Prostate gland (tissue), 2 donors: ENCODE results near the gene EEF1A2. TPM values are rescaled to one million over a fixed set of nuclear protein-coding genes. Genes with fewer than 3 reads are reported as not detected.

Experiments
- DNase-seq: peaks from one replicate; pipeline ENCODE4 v3.0.0-alpha.2; 2019; ENCODE audit warnings: low spot score
- H3K27ac ChIP-seq, 2 donors: fragments of 200-600 bp; sonication (generic); 2 replicates each; pipeline ENCODE4 v1.5.1; 2017 to 2019
- H3K27me3 ChIP-seq: fragments of 200-600 bp; sonication (generic); replicated peaks from 2 replicates; pipeline ENCODE4 v1.5.1; 2019; ENCODE audit not compliant: insufficient read depth
- H3K36me3 ChIP-seq, 2 donors: fragments of 200-600 bp; sonication (generic); 1 replicate in 1 of 2; 2 replicates in 1 of 2; pipeline versions ENCODE4 v1.5.1 to v1.8.1; 2017 to 2019
- H3K4me1 ChIP-seq: fragments of 200-600 bp; sonication (generic); replicated peaks from 2 replicates; pipeline ENCODE4 v1.5.1; 2019
- H3K4me3 ChIP-seq, 2 donors: fragments of 200-600 bp; sonication (generic); 2 replicates each; pipeline ENCODE4 v1.5.1; 2017 to 2019
- H3K9me3 ChIP-seq: fragments of 200-600 bp; sonication (generic); 2 replicates; pipeline ENCODE4 v1.5.1; 2017
- POLR2A ChIP-seq: fragments of 450-650 bp; IDR thresholded peaks from one replicate; pipeline ENCODE4 v1.6.1; 2016; ENCODE audit warnings: antibody characterized with exemption, mild to moderate bottlenecking
- POLR2AphosphoS5 ChIP-seq: sonication (generic); formaldehyde crosslinking; IDR thresholded peaks from one replicate; pipeline ENCODE4 v1.6.1; 2017; ENCODE audit warnings: antibody characterized with exemption
- whole genome bisulfite sequencing: methylation state at CpG from one replicate; pipeline ENCODE4 v1.1.5; 2018; 5-methylcytosine and 5-hydroxymethylcytosine counted together
- intact Hi-C: fragments of 100-400 bp; cut with DNase I; formaldehyde crosslinking; loops from one replicate; pipeline ENCODE4 v1.14.2; 2022
- total RNA-seq, 2 donors: library from RNA; depleted of rRNA; stranded (reverse); fragments of >200 nt; gene quantifications; one replicate each; pipeline ENCODE4 v1.1.0, GENCODE V29; 2016
- TF ChIP-seq, protein P1 (sequence below), 4 experiments: fragments of 200-600 bp in 2 of 4; fragments of 450-650 bp in 2 of 4; sonication (generic) in 2 of 4; IDR thresholded peaks; 1 replicate in 3 of 4; 2 replicates in 1 of 4; pipeline ENCODE4 v1.5.1; 2016 to 2019; ENCODE audit warnings: antibody characterized with exemption in 4 of 4, mild to moderate bottlenecking in 2 of 4, moderate library complexity in 2 of 4

EEF1A2 gene
- total RNA-seq, 2 donors from 2014 or later: 13.4 to 20.9 TPM

DNA sequence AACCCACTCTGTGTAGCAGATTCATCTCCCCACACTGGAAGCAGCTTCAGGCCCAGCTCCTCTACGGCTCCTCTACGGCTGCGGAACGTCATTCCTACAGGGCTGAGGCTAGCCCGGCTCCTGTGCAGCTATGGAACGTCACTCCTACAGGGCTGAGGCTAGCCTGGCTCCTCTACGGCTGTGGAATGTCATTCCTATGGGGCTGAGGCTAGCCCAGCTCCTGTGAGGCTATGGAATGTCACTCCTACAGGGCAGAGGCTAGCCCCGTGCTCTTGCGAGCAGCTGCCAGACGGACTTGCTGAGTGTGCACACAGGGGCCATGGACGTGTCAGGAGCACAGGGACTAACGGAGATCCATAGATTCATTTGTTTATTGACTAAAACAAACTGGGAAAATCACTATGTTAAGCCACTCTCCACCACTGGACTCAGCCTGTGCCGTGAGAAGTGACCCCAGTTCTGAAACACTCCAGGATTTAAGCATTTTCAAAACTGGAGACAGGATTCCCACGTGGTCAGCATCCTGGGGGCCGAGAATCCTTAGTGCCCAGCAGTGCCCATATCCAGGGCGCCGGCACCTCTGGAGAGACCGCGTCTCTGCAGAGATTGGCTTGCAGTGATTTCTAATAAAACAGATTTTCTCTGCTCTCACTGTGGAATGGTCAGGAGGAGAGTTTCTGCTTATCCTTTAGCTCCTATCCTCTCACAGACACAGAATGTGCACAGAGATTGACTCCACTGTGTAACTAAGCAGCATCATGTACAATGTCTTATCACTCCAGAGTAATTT, 31.4 kb downstream of the EEF1A2 start:
- H3K36me3 ChIP-seq: no peaks in the 10 kb centered on the region
- 71% methylated on average over 19 of the region's 19 CpGs for WGBS
- H3K4me1 ChIP-seq: peaks cover 4% of the 10 kb centered on the region
- TF ChIP-seq, protein P1, sequence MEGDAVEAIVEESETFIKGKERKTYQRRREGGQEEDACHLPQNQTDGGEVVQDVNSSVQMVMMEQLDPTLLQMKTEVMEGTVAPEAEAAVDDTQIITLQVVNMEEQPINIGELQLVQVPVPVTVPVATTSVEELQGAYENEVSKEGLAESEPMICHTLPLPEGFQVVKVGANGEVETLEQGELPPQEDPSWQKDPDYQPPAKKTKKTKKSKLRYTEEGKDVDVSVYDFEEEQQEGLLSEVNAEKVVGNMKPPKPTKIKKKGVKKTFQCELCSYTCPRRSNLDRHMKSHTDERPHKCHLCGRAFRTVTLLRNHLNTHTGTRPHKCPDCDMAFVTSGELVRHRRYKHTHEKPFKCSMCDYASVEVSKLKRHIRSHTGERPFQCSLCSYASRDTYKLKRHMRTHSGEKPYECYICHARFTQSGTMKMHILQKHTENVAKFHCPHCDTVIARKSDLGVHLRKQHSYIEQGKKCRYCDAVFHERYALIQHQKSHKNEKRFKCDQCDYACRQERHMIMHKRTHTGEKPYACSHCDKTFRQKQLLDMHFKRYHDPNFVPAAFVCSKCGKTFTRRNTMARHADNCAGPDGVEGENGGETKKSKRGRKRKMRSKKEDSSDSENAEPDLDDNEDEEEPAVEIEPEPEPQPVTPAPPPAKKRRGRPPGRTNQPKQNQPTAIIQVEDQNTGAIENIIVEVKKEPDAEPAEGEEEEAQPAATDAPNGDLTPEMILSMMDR (IDR thresholded peaks at IDR 0.05): no peak
- no peak for TF ChIP-seq POLR2A
- no peak for TF ChIP-seq POLR2AphosphoS5
- no peak for DNase-seq
- peaks cover 15% of the 10 kb centered on the region for H3K27me3 ChIP-seq
- intact Hi-C loops: no loop called here
- no peaks in the 10 kb centered on the region for H3K9me3 ChIP-seq
- H3K4me3 ChIP-seq: no peak overlapping the region
- no peak overlapping the region for H3K27ac ChIP-seq

DNA sequence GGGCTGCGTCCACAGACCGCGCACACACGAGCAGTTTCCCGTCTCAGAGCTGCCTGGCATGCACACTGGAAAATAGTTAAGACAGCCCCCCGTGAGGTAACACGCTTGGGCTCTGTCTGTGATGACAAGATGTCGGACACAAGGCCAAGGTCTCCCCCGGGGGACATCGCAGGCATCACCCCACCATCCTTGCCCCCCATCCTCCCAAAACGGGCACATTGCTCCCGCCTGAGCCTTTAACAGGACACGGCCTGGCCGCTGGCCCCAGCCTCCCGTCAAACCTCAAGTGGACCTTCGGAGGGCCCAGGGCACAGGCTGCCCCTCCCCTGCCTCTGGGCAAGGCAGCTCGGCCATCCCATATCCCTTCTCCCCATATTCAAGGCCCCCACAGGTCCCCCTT, 32.0 kb downstream of the EEF1A2 start:
- peaks cover 14% of the 10 kb centered on the region for H3K27me3 ChIP-seq
- no peak for DNase-seq
- no peak overlapping the region for H3K4me3 ChIP-seq
- WGBS: 84% methylated on average over 17 of the region's 17 CpGs
- intact Hi-C loops: no loop called here
- H3K27ac ChIP-seq: no peak overlapping the region
- H3K4me1 ChIP-seq: peaks cover 3% of the 10 kb centered on the region
- no peaks in the 10 kb centered on the region for H3K36me3 ChIP-seq
- H3K9me3 ChIP-seq: no peaks in the 10 kb centered on the region
- TF ChIP-seq POLR2A (no peak), POLR2AphosphoS5 (no peak)
- TF ChIP-seq, protein P1 (IDR thresholded peaks at IDR 0.05): no peak

DNA sequence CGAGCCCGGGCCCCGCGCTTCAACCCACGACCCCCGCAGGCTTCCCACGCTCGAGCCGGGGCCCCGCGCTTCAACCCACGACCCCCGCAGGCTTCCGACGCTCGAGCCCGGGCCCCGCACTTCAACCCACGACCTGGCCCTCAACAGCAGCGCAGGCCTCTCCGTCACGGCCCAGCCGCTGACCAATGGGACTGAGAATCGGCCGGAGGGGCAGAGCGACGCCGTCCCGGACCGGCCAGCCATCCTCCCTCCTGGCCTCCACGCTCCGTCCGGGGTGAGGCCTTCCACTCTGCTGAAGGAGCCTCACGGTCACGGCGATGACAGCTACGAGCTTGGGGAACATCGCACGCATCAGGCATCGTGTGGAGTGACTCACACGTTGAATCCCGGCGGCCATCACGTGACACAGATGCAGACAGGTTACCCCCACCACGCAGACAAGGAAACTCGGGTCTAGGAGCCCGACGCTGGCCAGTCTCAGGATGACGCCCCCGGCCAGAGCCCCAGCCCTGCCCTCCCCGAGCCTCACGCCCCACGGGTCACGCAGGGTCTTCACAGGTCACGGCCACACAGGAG, 32.5 kb downstream of the EEF1A2 start:
- Histone ChIP-seq H3K9me3 (no peaks in the 10 kb centered on the region), H3K4me3 (no peak overlapping the region), H3K27ac (no peak overlapping the region), H3K27me3 (peaks cover 11% of the 10 kb centered on the region), H3K36me3 (no peaks in the 10 kb centered on the region), H3K4me1 (no peaks in the 10 kb centered on the region)
- 85% methylated on average over 55 of the region's 55 CpGs for WGBS
- TF ChIP-seq POLR2A: no peak
- TF ChIP-seq, protein P1 (IDR thresholded peaks at IDR 0.05): no peak
- no peak for TF ChIP-seq POLR2AphosphoS5
- intact Hi-C loops: no loop called here
- DNase-seq: no peak

DNA sequence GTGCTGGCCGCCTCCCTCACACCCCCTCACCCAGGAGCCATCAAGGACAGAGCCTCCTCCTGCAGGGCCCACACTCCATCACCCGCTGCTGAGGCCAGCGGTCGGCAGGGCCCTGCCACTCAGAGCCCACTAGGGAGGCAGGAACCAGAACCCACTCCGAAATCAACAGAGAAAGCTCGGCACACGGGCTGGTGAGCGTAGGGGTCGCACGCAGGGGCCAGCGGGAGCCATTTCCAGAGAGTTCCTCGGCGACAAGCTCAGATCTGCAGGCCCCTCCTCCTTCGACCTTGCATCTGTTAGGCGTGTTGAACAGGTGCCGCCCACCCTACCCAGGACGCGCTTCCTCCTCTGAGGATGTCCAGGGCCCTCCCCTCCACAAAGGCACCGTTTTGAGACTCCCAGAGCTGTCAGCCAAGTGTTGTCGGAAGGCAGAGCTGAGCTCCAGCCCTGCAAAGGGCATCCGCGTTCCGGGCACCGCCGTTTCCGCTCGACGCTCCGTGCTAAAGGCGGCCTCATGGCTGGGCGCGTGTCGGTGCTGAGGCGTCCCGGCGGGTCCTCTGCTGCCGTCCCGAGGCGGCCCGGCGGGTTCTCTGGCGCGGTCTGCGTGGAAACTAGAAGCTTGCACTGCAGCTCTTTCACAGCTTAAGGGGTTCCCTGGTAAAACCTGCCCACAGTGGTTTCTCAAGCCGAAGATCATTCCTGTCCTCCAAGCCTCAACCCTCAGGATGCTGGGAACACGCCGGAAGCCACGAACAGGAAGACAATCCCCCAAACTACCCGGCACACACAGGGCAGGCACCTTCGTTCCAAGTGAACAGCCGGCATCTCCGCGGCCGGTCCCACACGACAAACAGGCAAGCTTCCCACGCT, 33.3 kb downstream of the EEF1A2 start:
- no peaks in the 10 kb centered on the region for H3K36me3 ChIP-seq
- H3K27ac ChIP-seq: no peak overlapping the region
- peaks cover 13% of the 10 kb centered on the region for H3K27me3 ChIP-seq
- intact Hi-C loops: no loop called here
- H3K9me3 ChIP-seq: no peaks in the 10 kb centered on the region
- TF ChIP-seq POLR2AphosphoS5 (no peak), POLR2A (no peak)
- TF ChIP-seq, protein P1 (IDR thresholded peaks at IDR 0.05): no peak
- no peak overlapping the region for H3K4me3 ChIP-seq
- 77% methylated on average over 56 of the region's 56 CpGs for WGBS
- DNase-seq: no peak
- no peaks in the 10 kb centered on the region for H3K4me1 ChIP-seq
